Astrocyte (in vitro differentiated cells and primary cell): Measurements from ENCODE around the gene ACACB. TPM values are rescaled to one million over a fixed set of nuclear protein-coding genes. Genes with fewer than 3 reads are reported as not detected.

Experiments used
- DNase-seq: peaks from one replicate; pipeline ENCODE4 v3.0.0-alpha.2; 2010; ENCODE audit warnings: low read depth
- FAIRE-seq: peaks from 2 replicates; lab custom pipeline; 2011; peaks lifted over from hg19 to GRCh38; lab: Jason Lieb, UNC
- H2AFZ ChIP-seq: 2 replicates; pipeline ENCODE4 v1.6.0; 2012; ENCODE audit warnings: low read depth, low read length, inconsistent platforms
- H3K27ac ChIP-seq: 2 replicates; pipeline ENCODE4 v1.5.1; 2011; ENCODE audit warnings: low read depth, low read length, inconsistent platforms
- H3K27me3 ChIP-seq: 2 replicates; pipeline ENCODE4 v1.6.0; 2011; ENCODE audit warnings: low read length, inconsistent platforms; ENCODE audit not compliant: insufficient read depth
- H3K36me3 ChIP-seq: 2 replicates; pipeline ENCODE4 v1.5.1; 2011; ENCODE audit warnings: low read length, inconsistent platforms; ENCODE audit not compliant: insufficient read depth
- H3K4me1 ChIP-seq: 2 replicates; pipeline ENCODE4 v1.5.1; 2011; ENCODE audit warnings: low read length, inconsistent platforms; ENCODE audit not compliant: insufficient read depth
- H3K4me2 ChIP-seq: 2 replicates; pipeline ENCODE4 v1.6.0; 2012; ENCODE audit warnings: low read length, inconsistent platforms
- H3K4me3 ChIP-seq: 2 replicates; pipeline ENCODE4 v1.5.1; 2011; ENCODE audit warnings: low read depth, mild to moderate bottlenecking, low read length, inconsistent platforms; ENCODE audit not compliant: insufficient read depth
- H3K79me2 ChIP-seq: 2 replicates; pipeline ENCODE4 v1.6.0; 2012; ENCODE audit warnings: mild to moderate bottlenecking, low read length, inconsistent platforms; ENCODE audit not compliant: insufficient read depth
- H3K9ac ChIP-seq: 2 replicates; pipeline ENCODE4 v1.6.0; 2012; ENCODE audit warnings: mild to moderate bottlenecking, low read length, inconsistent platforms
- H3K9me3 ChIP-seq: 2 replicates; pipeline ENCODE4 v1.5.1; 2012; ENCODE audit warnings: low read depth, mild to moderate bottlenecking, low read length, inconsistent platforms; ENCODE audit not compliant: insufficient read depth
- H4K20me1 ChIP-seq: 2 replicates; pipeline ENCODE4 v1.6.0; 2012; ENCODE audit warnings: low read length, inconsistent platforms; ENCODE audit not compliant: insufficient read depth
- H3K27ac Mint-ChIP-seq: one replicate; pipeline ENCODE4 v1.8.0; 2021; ENCODE audit warnings: mild to moderate bottlenecking, mixed read lengths; ENCODE audit not compliant: unreplicated experiment
- H3K27me3 Mint-ChIP-seq: one replicate; pipeline ENCODE4 v1.8.0; 2021; ENCODE audit warnings: low read depth, mixed read lengths; ENCODE audit not compliant: unreplicated experiment
- H3K36me3 Mint-ChIP-seq: one replicate; pipeline ENCODE4 v1.8.0; 2021; ENCODE audit warnings: low read depth, mixed read lengths; ENCODE audit not compliant: unreplicated experiment
- H3K4me1 Mint-ChIP-seq: one replicate; pipeline ENCODE4 v1.8.0; 2021; ENCODE audit warnings: low read depth, mixed read lengths; ENCODE audit not compliant: unreplicated experiment
- H3K4me3 Mint-ChIP-seq: one replicate; pipeline ENCODE4 v1.8.0; 2021; ENCODE audit warnings: mild to moderate bottlenecking, moderate library complexity, mixed read lengths; ENCODE audit not compliant: unreplicated experiment
- H3K9me3 Mint-ChIP-seq: one replicate; pipeline ENCODE4 v1.8.0; 2021; ENCODE audit warnings: mild to moderate bottlenecking, mixed read lengths; ENCODE audit not compliant: unreplicated experiment
- EZH2 ChIP-seq: IDR thresholded peaks from 2 replicates; pipeline ENCODE4 v1.6.1; 2012; ENCODE audit warnings: mild to moderate bottlenecking, low read length, inconsistent platforms; ENCODE audit not compliant: insufficient read depth
- total RNA-seq: library from RNA; stranded (reverse); gene quantifications from 2 replicates; pipeline ENCODE4 v1.2.1, GENCODE V29; 2021
- TF ChIP-seq, protein P1 (sequence below): IDR thresholded peaks from 2 replicates; pipeline ENCODE4 v1.5.1; 2011; ENCODE audit warnings: low read depth, mild to moderate bottlenecking, inconsistent platforms, low read length, moderate library complexity; ENCODE audit not compliant: insufficient read depth

Gene ACACB
- total RNA-seq, 1 donor from 2014 or later = 3.9 TPM

DNA sequence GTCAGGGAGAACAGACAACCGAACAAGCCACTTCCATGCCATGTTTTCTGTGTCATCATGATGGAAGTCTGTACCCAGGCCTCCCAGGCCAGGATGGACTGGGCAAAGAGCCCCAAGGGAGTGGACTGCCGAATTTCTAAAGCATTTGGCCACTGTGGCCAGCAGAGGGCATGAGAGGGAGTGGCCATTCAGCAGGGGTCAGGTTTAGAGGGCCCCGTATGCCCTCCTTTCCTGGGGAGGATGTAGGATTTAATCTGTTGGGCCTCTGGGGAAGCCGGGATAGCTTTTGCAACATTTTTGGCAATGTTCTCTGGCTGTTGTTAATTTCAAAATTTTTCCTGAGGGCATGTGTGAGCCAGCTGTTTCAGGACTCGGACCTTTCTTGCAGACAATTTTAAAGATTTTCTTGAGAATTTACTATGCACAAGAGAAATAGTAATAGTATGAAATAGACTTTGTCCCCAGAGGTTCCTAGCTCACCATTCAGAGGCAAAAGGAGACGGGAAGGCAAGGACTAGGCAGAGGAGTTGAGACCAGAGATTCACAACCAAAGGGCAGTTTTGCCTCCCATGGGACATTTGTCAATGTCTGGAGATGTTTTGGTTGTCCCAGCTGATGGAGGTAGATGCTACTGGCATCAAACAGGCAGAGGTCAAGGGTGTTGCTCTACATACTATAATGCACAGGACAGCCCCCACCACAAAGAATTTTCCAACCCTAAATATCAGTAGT lies 18.0 kb downstream of the ACACB start:
- no peak overlapping the region for H3K9ac ChIP-seq

GRCh38 chr12:109137055-109137454 lies 20.7 kb downstream of the ACACB start:
- no peak overlapping the region for H3K9ac ChIP-seq
- Mint-ChIP-seq H3K4me1 (no peaks in the 10 kb centered on the region), H3K9me3 (peaks cover 5% of the 10 kb centered on the region), H3K27me3 (peaks cover 24% of the 10 kb centered on the region), H3K36me3 (no peaks in the 10 kb centered on the region), H3K4me3 (no peak overlapping the region), H3K27ac (no peak overlapping the region)
- H3K79me2 ChIP-seq = no peaks in the 10 kb centered on the region
- H3K4me2 ChIP-seq = no peak overlapping the region
- TF ChIP-seq, protein P1, sequence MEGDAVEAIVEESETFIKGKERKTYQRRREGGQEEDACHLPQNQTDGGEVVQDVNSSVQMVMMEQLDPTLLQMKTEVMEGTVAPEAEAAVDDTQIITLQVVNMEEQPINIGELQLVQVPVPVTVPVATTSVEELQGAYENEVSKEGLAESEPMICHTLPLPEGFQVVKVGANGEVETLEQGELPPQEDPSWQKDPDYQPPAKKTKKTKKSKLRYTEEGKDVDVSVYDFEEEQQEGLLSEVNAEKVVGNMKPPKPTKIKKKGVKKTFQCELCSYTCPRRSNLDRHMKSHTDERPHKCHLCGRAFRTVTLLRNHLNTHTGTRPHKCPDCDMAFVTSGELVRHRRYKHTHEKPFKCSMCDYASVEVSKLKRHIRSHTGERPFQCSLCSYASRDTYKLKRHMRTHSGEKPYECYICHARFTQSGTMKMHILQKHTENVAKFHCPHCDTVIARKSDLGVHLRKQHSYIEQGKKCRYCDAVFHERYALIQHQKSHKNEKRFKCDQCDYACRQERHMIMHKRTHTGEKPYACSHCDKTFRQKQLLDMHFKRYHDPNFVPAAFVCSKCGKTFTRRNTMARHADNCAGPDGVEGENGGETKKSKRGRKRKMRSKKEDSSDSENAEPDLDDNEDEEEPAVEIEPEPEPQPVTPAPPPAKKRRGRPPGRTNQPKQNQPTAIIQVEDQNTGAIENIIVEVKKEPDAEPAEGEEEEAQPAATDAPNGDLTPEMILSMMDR = no peak
- no peak for TF ChIP-seq EZH2
- DNase-seq (no peak), FAIRE-seq (no peak)
- no peak overlapping the region for H3K4me3 ChIP-seq
- no peaks in the 10 kb centered on the region for H4K20me1 ChIP-seq
- H3K27me3 ChIP-seq = no peaks in the 10 kb centered on the region
- no peak overlapping the region for H3K27ac ChIP-seq
- H3K4me1 ChIP-seq = no peaks in the 10 kb centered on the region
- H3K36me3 ChIP-seq = no peaks in the 10 kb centered on the region
- H3K9me3 ChIP-seq = no peaks in the 10 kb centered on the region
- no peak overlapping the region for H2AFZ ChIP-seq

More for the DNA sequence above, 18.0 kb downstream of the ACACB start:
- Mint-ChIP-seq H3K27ac (no peak overlapping the region), H3K36me3 (peaks cover 3% of the 10 kb centered on the region), H3K4me1 (no peaks in the 10 kb centered on the region), H3K27me3 (peaks cover 35% of the 10 kb centered on the region), H3K9me3 (peaks cover 5% of the 10 kb centered on the region), H3K4me3 (no peak overlapping the region)
- no peaks in the 10 kb centered on the region for H3K36me3 ChIP-seq
- no peaks in the 10 kb centered on the region for H3K79me2 ChIP-seq
- H3K27ac ChIP-seq = no peak overlapping the region
- no peak overlapping the region for H3K4me2 ChIP-seq
- H4K20me1 ChIP-seq = no peaks in the 10 kb centered on the region
- H2AFZ ChIP-seq = no peak overlapping the region
- FAIRE-seq (no peak), DNase-seq (no peak)
- H3K9me3 ChIP-seq = no peaks in the 10 kb centered on the region
- no peak overlapping the region for H3K4me3 ChIP-seq
- H3K27me3 ChIP-seq = no peaks in the 10 kb centered on the region
- no peaks in the 10 kb centered on the region for H3K4me1 ChIP-seq
- no peak for TF ChIP-seq EZH2
- TF ChIP-seq, protein P1 = peak; percentile 30

DNA sequence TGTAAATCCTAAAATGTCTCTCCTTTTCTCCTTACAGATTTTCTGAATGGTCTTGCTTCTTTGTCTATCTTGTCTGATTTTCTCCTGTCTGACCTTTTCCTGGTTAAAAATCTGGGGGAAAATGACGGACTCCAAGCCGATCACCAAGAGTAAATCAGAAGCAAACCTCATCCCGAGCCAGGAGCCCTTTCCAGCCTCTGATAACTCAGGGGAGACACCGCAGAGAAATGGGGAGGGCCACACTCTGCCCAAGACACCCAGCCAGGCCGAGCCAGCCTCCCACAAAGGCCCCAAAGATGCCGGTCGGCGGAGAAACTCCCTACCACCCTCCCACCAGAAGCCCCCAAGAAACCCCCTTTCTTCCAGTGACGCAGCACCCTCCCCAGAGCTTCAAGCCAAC lies 23.0 kb downstream of the ACACB start:
- no peak overlapping the region for H3K27ac ChIP-seq
- no peak overlapping the region for H3K4me3 ChIP-seq
- H3K27me3 ChIP-seq = no peaks in the 10 kb centered on the region
- H3K36me3 ChIP-seq = no peaks in the 10 kb centered on the region
- H3K4me1 Mint-ChIP-seq = no peaks in the 10 kb centered on the region
- H3K36me3 Mint-ChIP-seq = no peaks in the 10 kb centered on the region
- FAIRE-seq (no peak), DNase-seq (no peak)
- no peaks in the 10 kb centered on the region for H3K4me1 ChIP-seq
- H4K20me1 ChIP-seq = no peaks in the 10 kb centered on the region
- H3K27me3 Mint-ChIP-seq = peaks cover 16% of the 10 kb centered on the region
- no peak overlapping the region for H3K4me3 Mint-ChIP-seq
- H3K27ac Mint-ChIP-seq = no peak overlapping the region
- no peaks in the 10 kb centered on the region for H3K9me3 ChIP-seq
- H2AFZ ChIP-seq = no peak overlapping the region
- H3K9me3 Mint-ChIP-seq = peaks cover 5% of the 10 kb centered on the region
- H3K9ac ChIP-seq = no peak overlapping the region
- no peak for TF ChIP-seq EZH2
- TF ChIP-seq, protein P1 = no peak
- H3K79me2 ChIP-seq = no peaks in the 10 kb centered on the region
- H3K4me2 ChIP-seq = no peak overlapping the region
